HFFc6 (cell line): ENCODE data around the gene RASL10A. TPM values are rescaled to one million over a fixed set of nuclear protein-coding genes. Genes with fewer than 3 reads are reported as not detected.

Experiments used
- DNase-seq: peaks from one replicate; pipeline ENCODE4 v3.0.0-alpha.2; 2018
- H3K27ac Mint-ChIP-seq: 2 replicates; pipeline ENCODE4 v1.8.0; 2020; ENCODE audit warnings: mild to moderate bottlenecking, mixed read lengths
- H3K27me3 Mint-ChIP-seq: 2 replicates; pipeline ENCODE4 v1.8.0; 2021; ENCODE audit warnings: mild to moderate bottlenecking, moderate library complexity, mixed read lengths; ENCODE audit not compliant: insufficient read depth
- H3K36me3 Mint-ChIP-seq: 2 replicates; pipeline ENCODE4 v1.8.0; 2021; ENCODE audit warnings: low read depth, mixed read lengths
- H3K4me1 Mint-ChIP-seq: 2 replicates; pipeline ENCODE4 v1.8.0; 2020; ENCODE audit warnings: low read depth, mixed read lengths
- H3K4me3 Mint-ChIP-seq: 2 replicates; pipeline ENCODE4 v1.8.0; 2020; ENCODE audit warnings: mild to moderate bottlenecking, moderate library complexity, mixed read lengths
- H3K9me3 Mint-ChIP-seq: 2 replicates; pipeline ENCODE4 v1.8.0; 2020; ENCODE audit warnings: mild to moderate bottlenecking, mixed read lengths
- total RNA-seq, 6 experiments: library from RNA; stranded (reverse); fragmentation: NEBNext Ultra II Directional; extraction: Animal tissue kit (Norgen Biotek cat#: 25700); gene quantifications; 2 replicates in 1 of 6; 3 replicates in 5 of 6; pipeline ENCODE4 v1.2.3, GENCODE V29; 2021
- TF ChIP-seq, protein P1 (sequence below): fragments of 200-600 bp; sonication (generic); IDR thresholded peaks from 2 replicates; pipeline ENCODE4 v1.5.0; 2021; ENCODE audit warnings: antibody characterized with exemption, mild to moderate bottlenecking

Gene RASL10A
- total RNA-seq, 6 experiments from 2014 or later, result 0.24 to 0.28 TPM; not detected in 4

- Mint-ChIP-seq H3K27me3 (peaks cover 4% of the 10 kb centered on the region), H3K4me1 (peaks cover 59% of the 10 kb centered on the region), H3K36me3 (peaks cover 74% of the 10 kb centered on the region), H3K27ac (peak overlapping the region; percentile 75), H3K9me3 (no peaks in the 10 kb centered on the region), H3K4me3 (peak overlapping the region; percentile 26; the same call in 1 of the 2 replicates)
- DNase-seq, result no peak
- TF ChIP-seq, protein P1, sequence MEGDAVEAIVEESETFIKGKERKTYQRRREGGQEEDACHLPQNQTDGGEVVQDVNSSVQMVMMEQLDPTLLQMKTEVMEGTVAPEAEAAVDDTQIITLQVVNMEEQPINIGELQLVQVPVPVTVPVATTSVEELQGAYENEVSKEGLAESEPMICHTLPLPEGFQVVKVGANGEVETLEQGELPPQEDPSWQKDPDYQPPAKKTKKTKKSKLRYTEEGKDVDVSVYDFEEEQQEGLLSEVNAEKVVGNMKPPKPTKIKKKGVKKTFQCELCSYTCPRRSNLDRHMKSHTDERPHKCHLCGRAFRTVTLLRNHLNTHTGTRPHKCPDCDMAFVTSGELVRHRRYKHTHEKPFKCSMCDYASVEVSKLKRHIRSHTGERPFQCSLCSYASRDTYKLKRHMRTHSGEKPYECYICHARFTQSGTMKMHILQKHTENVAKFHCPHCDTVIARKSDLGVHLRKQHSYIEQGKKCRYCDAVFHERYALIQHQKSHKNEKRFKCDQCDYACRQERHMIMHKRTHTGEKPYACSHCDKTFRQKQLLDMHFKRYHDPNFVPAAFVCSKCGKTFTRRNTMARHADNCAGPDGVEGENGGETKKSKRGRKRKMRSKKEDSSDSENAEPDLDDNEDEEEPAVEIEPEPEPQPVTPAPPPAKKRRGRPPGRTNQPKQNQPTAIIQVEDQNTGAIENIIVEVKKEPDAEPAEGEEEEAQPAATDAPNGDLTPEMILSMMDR, result no peak
Observed at GRCh38 chr22:29275819-29276565, 39.5 kb downstream of the RASL10A start.

DNA sequence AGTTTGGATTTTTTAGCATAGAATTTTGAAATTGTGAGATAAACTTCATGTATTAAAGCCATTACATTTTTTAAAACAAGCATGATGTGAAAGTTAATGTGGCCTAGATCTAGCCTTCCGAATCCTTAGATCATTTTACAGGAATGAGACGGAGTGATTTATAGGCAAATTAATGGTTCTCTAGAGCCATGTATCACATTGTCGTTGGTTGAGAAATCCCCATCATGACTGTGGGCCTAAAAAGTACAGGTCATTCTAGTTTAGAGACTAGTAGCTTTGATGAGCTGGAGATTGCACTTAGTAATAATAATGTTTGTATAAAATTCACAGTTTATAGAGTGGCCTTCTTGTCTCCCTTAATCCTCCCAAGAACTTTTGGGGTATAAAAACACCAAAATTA, 40.3 kb downstream of the RASL10A start:
- H3K36me3 Mint-ChIP-seq, result peaks cover 82% of the 10 kb centered on the region
- TF ChIP-seq, protein P1, result no peak
- peaks cover 67% of the 10 kb centered on the region for H3K4me1 Mint-ChIP-seq
- no peak overlapping the region for H3K4me3 Mint-ChIP-seq
- H3K9me3 Mint-ChIP-seq, result no peaks in the 10 kb centered on the region
- no peak overlapping the region; the same call in 1 of the 2 replicates for H3K27ac Mint-ChIP-seq
- H3K27me3 Mint-ChIP-seq, result no peaks in the 10 kb centered on the region; the same call in 1 of the 2 replicates
- DNase-seq, result no peak

GRCh38 chr22:29272624-29273023, 42.9 kb downstream of the RASL10A start:
- Mint-ChIP-seq H3K4me3 (peak overlapping the region; percentile 95; the same call in 1 of the 2 replicates), H3K27ac (no peak overlapping the region), H3K27me3 (peaks cover 4% of the 10 kb centered on the region), H3K36me3 (peaks cover 87% of the 10 kb centered on the region), H3K9me3 (no peaks in the 10 kb centered on the region), H3K4me1 (peaks cover 79% of the 10 kb centered on the region)
- DNase-seq, result no peak
- TF ChIP-seq, protein P1, result no peak

GRCh38 chr22:29270475-29271271, 44.8 kb downstream of the RASL10A start:
- TF ChIP-seq, protein P1, result no peak
- Mint-ChIP-seq H3K9me3 (no peaks in the 10 kb centered on the region), H3K27me3 (peaks cover 4% of the 10 kb centered on the region), H3K36me3 (peaks cover 76% of the 10 kb centered on the region), H3K4me3 (peak overlapping the region; percentile 95), H3K27ac (peak overlapping the region; percentile 99), H3K4me1 (peaks cover 79% of the 10 kb centered on the region)
- DNase-seq, result peak; percentile 68

- H3K4me3 Mint-ChIP-seq, result peak overlapping the region; percentile 95
- peak overlapping the region; percentile 99 for H3K27ac Mint-ChIP-seq
- no peak for DNase-seq
- no peaks in the 10 kb centered on the region for H3K9me3 Mint-ChIP-seq
- H3K36me3 Mint-ChIP-seq, result peaks cover 68% of the 10 kb centered on the region
- H3K4me1 Mint-ChIP-seq, result peaks cover 71% of the 10 kb centered on the region
- TF ChIP-seq, protein P1, result no peak
- peaks cover 4% of the 10 kb centered on the region for H3K27me3 Mint-ChIP-seq
Observed at GRCh38 chr22:29269731-29270474, 45.6 kb downstream of the RASL10A start.
